ENCODE results near the gene FLVCR2.
A peak's percentile ranks its signal among the peaks of the same experiment; 100 is the strongest.

FLVCR2 gene

DNA sequence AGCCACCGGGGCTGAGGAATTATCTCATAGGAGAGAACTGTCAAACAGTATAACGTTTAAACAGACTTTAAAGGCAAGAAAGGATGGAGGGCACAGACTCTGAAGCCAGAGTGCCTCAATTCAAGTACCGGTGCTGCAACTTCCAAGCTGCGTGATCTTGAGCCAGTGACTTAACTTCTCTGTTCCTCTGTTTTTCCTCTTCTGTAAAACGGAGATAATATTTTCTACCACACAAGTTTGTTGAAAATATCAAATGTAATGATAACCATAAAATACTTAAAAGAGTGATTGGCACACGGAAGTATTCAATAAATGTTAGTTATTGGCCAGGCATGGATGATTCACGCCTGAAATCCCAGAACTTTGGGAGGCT lies 38.0 kb upstream of the FLVCR2 start:
- TF ChIP-seq PAX5 (IDR thresholded peaks at IDR 0.05; ENCODE audit: insufficient read depth, low read length, severe bottlenecking) (no peak), POLR2A (IDR thresholded peaks at IDR 0.05; ENCODE audit: low read depth, low read length) (no peak), TAF1 (IDR thresholded peaks at IDR 0.05; ENCODE audit: low read depth, low read length) (no peak), SPI1 (IDR thresholded peaks at IDR 0.05; ENCODE audit: low read depth, low read length) (no peak), POLR2AphosphoS5 (IDR thresholded peaks at IDR 0.05; ENCODE audit: low read depth, low read length) (no peak), POU2F2 (IDR thresholded peaks at IDR 0.05; ENCODE audit: low read depth, low read length) (no peak)
- peak; percentile 68 for FAIRE-seq
- no peak for DNase-seq (ENCODE audit: insufficient read length, low spot score)

GRCh38 chr14:75542588-75543091 lies 35.8 kb upstream of the FLVCR2 start:
- DNase-seq (ENCODE audit: insufficient read length, low spot score) (peak; percentile 44), FAIRE-seq (peak; percentile 92)
- TF ChIP-seq TAF1 (IDR thresholded peaks at IDR 0.05; ENCODE audit: low read depth, low read length): no peak
- peak; percentile 62 for TF ChIP-seq SPI1 (IDR thresholded peaks at IDR 0.05; ENCODE audit: low read depth, low read length)

DNA sequence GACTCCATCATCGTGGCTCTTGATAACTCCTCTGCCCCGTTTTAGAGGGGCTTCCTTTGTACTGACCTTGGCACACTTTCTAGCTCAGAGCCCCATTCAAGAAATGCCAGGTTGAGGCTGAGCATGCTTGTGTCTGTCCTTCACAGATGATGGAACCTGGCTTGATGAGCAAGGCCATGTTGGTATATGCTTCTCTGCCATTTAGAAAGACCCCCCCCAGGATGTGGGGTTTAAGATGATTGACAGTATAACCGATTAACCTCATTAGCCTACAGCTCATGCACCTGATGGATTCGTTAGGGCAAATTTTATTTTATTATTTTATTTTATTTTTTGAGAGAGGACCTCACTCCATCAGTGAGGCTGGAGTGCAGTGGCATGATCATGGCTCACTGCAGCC lies 35.2 kb upstream of the FLVCR2 start:
- no peak for DNase-seq (ENCODE audit: insufficient read length, low spot score)
- FAIRE-seq: no peak
- TF ChIP-seq POLR2A (IDR thresholded peaks at IDR 0.05; ENCODE audit: low read depth, low read length) (no peak), PAX5 (IDR thresholded peaks at IDR 0.05; ENCODE audit: insufficient read depth, low read length, severe bottlenecking) (no peak), POLR2AphosphoS5 (IDR thresholded peaks at IDR 0.05; ENCODE audit: low read depth, low read length) (no peak), SPI1 (IDR thresholded peaks at IDR 0.05; ENCODE audit: low read depth, low read length) (no peak), POU2F2 (IDR thresholded peaks at IDR 0.05; ENCODE audit: low read depth, low read length) (no peak), TAF1 (IDR thresholded peaks at IDR 0.05; ENCODE audit: low read depth, low read length) (no peak)

GRCh38 chr14:75543786-75544185 lies 34.6 kb upstream of the FLVCR2 start:
- no peak for TF ChIP-seq POLR2AphosphoS5 (IDR thresholded peaks at IDR 0.05; ENCODE audit: low read depth, low read length)
- no peak for TF ChIP-seq POU2F2 (IDR thresholded peaks at IDR 0.05; ENCODE audit: low read depth, low read length)
- no peak for TF ChIP-seq SPI1 (IDR thresholded peaks at IDR 0.05; ENCODE audit: low read depth, low read length)
- TF ChIP-seq PAX5 (IDR thresholded peaks at IDR 0.05; ENCODE audit: insufficient read depth, low read length, severe bottlenecking): no peak
- no peak for TF ChIP-seq POLR2A (IDR thresholded peaks at IDR 0.05; ENCODE audit: low read depth, low read length)
- TF ChIP-seq TAF1 (IDR thresholded peaks at IDR 0.05; ENCODE audit: low read depth, low read length): no peak
- peak; percentile 50 for FAIRE-seq
- DNase-seq (ENCODE audit: insufficient read length, low spot score): no peak

DNA sequence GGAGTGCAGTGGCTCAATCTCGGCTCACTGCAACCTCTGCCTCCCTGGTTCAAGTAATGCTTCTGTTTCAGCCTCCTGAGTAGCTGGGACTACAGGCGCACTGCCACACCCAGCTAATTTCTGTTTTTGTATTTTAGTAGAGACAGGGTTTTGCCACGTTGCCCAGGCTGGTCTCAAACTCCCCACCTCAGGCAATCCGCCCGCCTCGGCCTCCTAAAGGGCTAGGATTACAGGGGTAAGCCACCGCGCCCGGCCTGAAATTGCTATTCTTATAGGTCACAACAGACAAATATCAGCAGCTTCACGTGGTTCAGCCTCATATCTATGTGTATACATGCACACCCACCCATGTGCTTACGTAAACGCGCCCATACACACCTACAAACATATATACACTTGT lies 32.5 kb upstream of the FLVCR2 start:
- DNase-seq (ENCODE audit: insufficient read length, low spot score): no peak
- TF ChIP-seq POU2F2 (IDR thresholded peaks at IDR 0.05; ENCODE audit: low read depth, low read length): no peak
- TF ChIP-seq TAF1 (IDR thresholded peaks at IDR 0.05; ENCODE audit: low read depth, low read length): no peak
- no peak for TF ChIP-seq POLR2AphosphoS5 (IDR thresholded peaks at IDR 0.05; ENCODE audit: low read depth, low read length)
- TF ChIP-seq POLR2A (IDR thresholded peaks at IDR 0.05; ENCODE audit: low read depth, low read length): no peak
- no peak for TF ChIP-seq SPI1 (IDR thresholded peaks at IDR 0.05; ENCODE audit: low read depth, low read length)
- no peak for TF ChIP-seq PAX5 (IDR thresholded peaks at IDR 0.05; ENCODE audit: insufficient read depth, low read length, severe bottlenecking)
- no peak for FAIRE-seq

DNA sequence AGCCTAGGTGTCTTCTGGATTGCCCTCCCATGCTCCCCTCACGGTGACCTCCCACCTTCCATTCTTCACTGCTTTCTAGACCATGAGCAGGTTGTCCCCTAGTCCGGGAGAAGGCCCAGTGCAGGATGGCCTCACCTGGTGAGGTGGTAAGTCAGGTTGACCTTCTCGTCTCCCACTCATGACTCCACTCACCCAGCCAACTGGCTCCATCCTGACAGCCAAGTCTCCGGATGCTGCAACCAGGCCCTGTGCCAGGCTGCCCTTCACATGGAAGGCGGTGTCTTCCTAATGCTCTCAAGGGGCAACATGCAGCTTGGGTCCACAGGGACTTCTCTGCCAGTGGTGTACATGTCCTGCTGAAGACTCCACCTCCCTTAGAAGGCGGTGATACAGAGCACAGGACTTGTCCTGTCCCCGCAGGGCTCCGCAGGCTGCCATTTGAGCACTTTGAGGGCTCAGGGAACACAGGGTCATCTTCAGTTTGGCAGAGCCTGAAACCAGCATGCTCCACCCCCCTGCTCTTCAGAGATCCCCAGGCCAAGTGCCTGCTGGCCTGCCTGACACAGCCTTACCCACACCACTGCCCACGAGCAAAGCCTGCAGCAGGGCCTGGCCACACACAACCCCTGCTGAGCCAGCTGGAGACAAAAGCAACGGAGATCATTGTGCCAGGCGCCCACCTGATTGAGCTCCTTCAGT lies 30.7 kb upstream of the FLVCR2 start:
- TF ChIP-seq POLR2AphosphoS5 (IDR thresholded peaks at IDR 0.05; ENCODE audit: low read depth, low read length) (no peak), POLR2A (IDR thresholded peaks at IDR 0.05; ENCODE audit: low read depth, low read length) (no peak)
- peak; percentile 72 for FAIRE-seq
- no peak for DNase-seq (ENCODE audit: insufficient read length, low spot score)

- DNase-seq (ENCODE audit: insufficient read length, low spot score): no peak
- no peak for TF ChIP-seq TAF1 (IDR thresholded peaks at IDR 0.05; ENCODE audit: low read depth, low read length)
- TF ChIP-seq POLR2AphosphoS5 (IDR thresholded peaks at IDR 0.05; ENCODE audit: low read depth, low read length): no peak
- TF ChIP-seq POU2F2 (IDR thresholded peaks at IDR 0.05; ENCODE audit: low read depth, low read length): no peak
- no peak for TF ChIP-seq SPI1 (IDR thresholded peaks at IDR 0.05; ENCODE audit: low read depth, low read length)
- TF ChIP-seq POLR2A (IDR thresholded peaks at IDR 0.05; ENCODE audit: low read depth, low read length): no peak
- no peak for TF ChIP-seq PAX5 (IDR thresholded peaks at IDR 0.05; ENCODE audit: insufficient read depth, low read length, severe bottlenecking)
- no peak for FAIRE-seq
Measured at GRCh38 chr14:75548544-75548943, 29.9 kb upstream of the FLVCR2 start.

GRCh38 chr14:75549169-75549568 lies 29.3 kb upstream of the FLVCR2 start:
- peak; percentile 85 for TF ChIP-seq SPI1 (IDR thresholded peaks at IDR 0.05; ENCODE audit: low read depth, low read length)
- TF ChIP-seq POU2F2 (IDR thresholded peaks at IDR 0.05; ENCODE audit: low read depth, low read length): no peak
- peak; percentile 19; the same call in 1 of the 2 replicates for TF ChIP-seq TAF1 (IDR thresholded peaks at IDR 0.05; ENCODE audit: low read depth, low read length)
- 0 out of 2 replicates have a peak, but pooled peaks have one; percentile 18 for TF ChIP-seq POLR2AphosphoS5 (IDR thresholded peaks at IDR 0.05; ENCODE audit: low read depth, low read length)
- peak; percentile 90 for FAIRE-seq

GRCh38 chr14:75551021-75551420 lies 27.4 kb upstream of the FLVCR2 start:
- DNase-seq (ENCODE audit: insufficient read length, low spot score) (no peak), FAIRE-seq (no peak)
- TF ChIP-seq POLR2A (IDR thresholded peaks at IDR 0.05; ENCODE audit: low read depth, low read length) (no peak), SPI1 (IDR thresholded peaks at IDR 0.05; ENCODE audit: low read depth, low read length) (no peak), TAF1 (IDR thresholded peaks at IDR 0.05; ENCODE audit: low read depth, low read length) (no peak), PAX5 (IDR thresholded peaks at IDR 0.05; ENCODE audit: insufficient read depth, low read length, severe bottlenecking) (no peak), POLR2AphosphoS5 (IDR thresholded peaks at IDR 0.05; ENCODE audit: low read depth, low read length) (no peak), POU2F2 (IDR thresholded peaks at IDR 0.05; ENCODE audit: low read depth, low read length) (no peak)

More at GRCh38 chr14:75549169-75549568, 29.3 kb upstream of the FLVCR2 start:
- no peak for DNase-seq (ENCODE audit: insufficient read length, low spot score)

DNA sequence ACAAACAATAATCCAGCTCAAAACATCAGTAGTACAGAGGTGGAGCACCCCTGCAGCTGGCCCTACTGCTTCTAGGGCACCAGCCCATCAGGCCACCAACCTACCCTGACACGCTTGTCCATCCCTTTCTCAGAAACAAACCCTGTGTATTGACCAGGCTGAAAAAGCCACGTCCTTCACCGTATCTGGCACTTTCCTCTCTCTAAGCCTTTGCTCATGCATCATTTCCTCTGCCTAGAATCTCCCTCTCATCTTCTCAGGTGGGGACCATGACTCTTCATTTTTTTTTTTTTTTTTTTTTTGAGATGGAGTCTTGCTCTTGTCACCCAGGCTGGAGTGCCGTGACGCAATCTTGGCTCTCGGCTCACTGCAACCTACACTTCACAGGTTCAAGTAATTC lies 25.3 kb upstream of the FLVCR2 start:
- DNase-seq (ENCODE audit: insufficient read length, low spot score): no peak
- no peak for FAIRE-seq
- no peak for TF ChIP-seq SPI1 (IDR thresholded peaks at IDR 0.05; ENCODE audit: low read depth, low read length)
- no peak for TF ChIP-seq POLR2AphosphoS5 (IDR thresholded peaks at IDR 0.05; ENCODE audit: low read depth, low read length)
- no peak for TF ChIP-seq TAF1 (IDR thresholded peaks at IDR 0.05; ENCODE audit: low read depth, low read length)
- no peak for TF ChIP-seq POU2F2 (IDR thresholded peaks at IDR 0.05; ENCODE audit: low read depth, low read length)
- no peak for TF ChIP-seq PAX5 (IDR thresholded peaks at IDR 0.05; ENCODE audit: insufficient read depth, low read length, severe bottlenecking)
- TF ChIP-seq POLR2A (IDR thresholded peaks at IDR 0.05; ENCODE audit: low read depth, low read length): no peak

Measured in GM12891 (cell line).